AG08395 (cell line): Measurements from ENCODE around the gene MAPK8.

Experiments used
- DNase-seq: peaks from one replicate; pipeline ENCODE4 v3.0.0; 2012; ENCODE audit warnings: mixed read lengths, low spot score

The MAPK8 gene

GRCh38 chr10:48463318-48464003 is 157.0 kb downstream of the MAPK8 start:
- DNase-seq: peak; percentile 61

- no peak for DNase-seq
Measured at GRCh38 chr10:48464121-48464870, 157.8 kb downstream of the MAPK8 start.

GRCh38 chr10:48464871-48465736 is 158.6 kb downstream of the MAPK8 start:
- DNase-seq: no peak

GRCh38 chr10:48465860-48466521 is 159.5 kb downstream of the MAPK8 start:
- no peak for DNase-seq

GRCh38 chr10:48466611-48467240 is 160.2 kb downstream of the MAPK8 start:
- no peak for DNase-seq

- no peak for DNase-seq
Measured at GRCh38 chr10:48467669-48468068, 161.2 kb downstream of the MAPK8 start.

- DNase-seq: no peak
Measured at GRCh38 chr10:48468130-48468790, 161.8 kb downstream of the MAPK8 start.

GRCh38 chr10:48468866-48469511 is 162.5 kb downstream of the MAPK8 start:
- no peak for DNase-seq

GRCh38 chr10:48469516-48470020 is 163.1 kb downstream of the MAPK8 start:
- DNase-seq: no peak

GRCh38 chr10:48470115-48470892 is 163.8 kb downstream of the MAPK8 start:
- DNase-seq: no peak

- DNase-seq: peak; percentile 34
Measured at GRCh38 chr10:48470893-48471805, 164.7 kb downstream of the MAPK8 start.

- no peak for DNase-seq
Measured at GRCh38 chr10:48472501-48473069, 166.1 kb downstream of the MAPK8 start.

GRCh38 chr10:48473704-48474103 is 167.2 kb downstream of the MAPK8 start:
- DNase-seq: no peak

- no peak for DNase-seq
Measured at GRCh38 chr10:48474765-48475365, 168.4 kb downstream of the MAPK8 start.

- DNase-seq: no peak
Measured at GRCh38 chr10:48475943-48476278, 169.4 kb downstream of the MAPK8 start.

- no peak for DNase-seq
Measured at GRCh38 chr10:48476279-48476982, 170.0 kb downstream of the MAPK8 start.

- DNase-seq: no peak
Measured at GRCh38 chr10:48477141-48477540, 170.7 kb downstream of the MAPK8 start.
